HG03045 (cell line): Measurements from ENCODE around the gene ZNF362.
A peak's percentile ranks its signal among the peaks of the same experiment; 100 is the strongest.
"Not testable (repeated sequence)": the region's sequence is repeated elsewhere in the genome, so short reads cannot be mapped to it uniquely, and the experiment has no call there.

Experiments
- ATAC-seq: cut with Tn5 transposase; IDR thresholded peaks from one replicate; pipeline ENCODE4 v1.9.1; 2021; ENCODE audit warnings: mild to moderate bottlenecking, moderate library complexity; ENCODE audit not compliant: unreplicated experiment

ZNF362 gene, protein sequence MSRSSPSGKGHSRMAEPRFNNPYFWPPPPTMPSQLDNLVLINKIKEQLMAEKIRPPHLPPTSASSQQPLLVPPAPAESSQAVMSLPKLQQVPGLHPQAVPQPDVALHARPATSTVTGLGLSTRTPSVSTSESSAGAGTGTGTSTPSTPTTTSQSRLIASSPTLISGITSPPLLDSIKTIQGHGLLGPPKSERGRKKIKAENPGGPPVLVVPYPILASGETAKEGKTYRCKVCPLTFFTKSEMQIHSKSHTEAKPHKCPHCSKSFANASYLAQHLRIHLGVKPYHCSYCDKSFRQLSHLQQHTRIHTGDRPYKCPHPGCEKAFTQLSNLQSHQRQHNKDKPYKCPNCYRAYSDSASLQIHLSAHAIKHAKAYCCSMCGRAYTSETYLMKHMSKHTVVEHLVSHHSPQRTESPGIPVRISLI

DNA sequence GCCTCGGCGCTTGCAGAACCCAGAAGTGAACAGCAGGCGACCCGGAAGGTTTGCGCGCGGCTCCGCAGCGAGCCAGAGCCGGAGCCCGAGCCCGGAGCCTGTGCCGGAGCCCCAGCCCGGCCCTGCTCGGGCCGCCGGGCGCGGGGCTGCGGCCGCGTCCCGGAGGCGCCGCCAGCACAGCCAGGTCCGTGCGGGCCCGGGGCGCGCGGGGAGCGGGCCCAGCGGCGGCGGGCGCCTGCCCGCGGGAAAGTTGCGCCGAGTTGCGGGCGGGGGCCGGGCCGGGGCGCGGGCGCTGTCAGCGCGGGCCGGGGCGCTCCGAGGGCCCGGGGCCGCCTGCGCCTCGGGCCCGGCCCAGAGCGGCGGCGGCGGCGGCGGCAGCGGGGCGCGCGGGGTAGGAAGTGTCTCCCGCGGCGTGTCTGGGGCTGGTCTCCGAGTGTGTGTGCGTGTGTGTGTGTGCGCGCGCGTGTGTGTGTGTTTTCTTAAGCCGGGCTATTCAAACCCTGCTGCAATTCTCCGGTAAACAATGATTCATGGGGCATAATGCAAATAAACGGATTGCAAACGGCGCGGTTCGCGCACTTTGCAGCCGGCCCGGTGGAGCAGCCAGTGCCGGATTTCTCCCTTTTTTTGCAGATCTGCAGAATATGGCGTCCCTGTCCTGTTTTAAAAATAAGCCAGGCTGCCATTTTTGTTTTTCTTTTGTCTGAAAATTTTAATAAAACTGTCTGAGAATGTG lies at the start of gene ZNF362:
ZNF362 (plus strand) TSS at position 22 of the 736 bp plus-strand sequence. CDS start 14,083 bp downstream, outside the sequence.
- peak; percentile 50 for ATAC-seq

DNA sequence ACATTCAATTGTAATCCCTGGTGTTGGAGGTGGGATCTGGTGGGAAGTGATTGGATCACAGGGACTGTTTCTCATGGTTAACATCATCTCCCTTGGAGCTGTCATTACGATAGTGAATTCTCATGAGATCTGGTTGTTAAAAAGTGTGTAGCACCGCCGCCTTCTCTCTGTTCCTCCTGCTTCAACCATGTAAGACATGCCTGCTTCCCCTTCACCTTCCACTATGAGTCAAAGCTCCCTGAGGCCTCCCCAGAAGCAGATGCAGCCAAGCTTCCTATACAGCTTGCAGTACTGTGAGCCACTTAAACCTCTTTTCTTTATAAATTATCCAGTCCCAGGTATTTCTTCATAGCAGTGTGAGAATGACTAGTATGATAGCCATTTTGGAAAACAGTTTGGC lies 44.3 kb upstream of the ZNF362 start:
- ATAC-seq: no peak

DNA sequence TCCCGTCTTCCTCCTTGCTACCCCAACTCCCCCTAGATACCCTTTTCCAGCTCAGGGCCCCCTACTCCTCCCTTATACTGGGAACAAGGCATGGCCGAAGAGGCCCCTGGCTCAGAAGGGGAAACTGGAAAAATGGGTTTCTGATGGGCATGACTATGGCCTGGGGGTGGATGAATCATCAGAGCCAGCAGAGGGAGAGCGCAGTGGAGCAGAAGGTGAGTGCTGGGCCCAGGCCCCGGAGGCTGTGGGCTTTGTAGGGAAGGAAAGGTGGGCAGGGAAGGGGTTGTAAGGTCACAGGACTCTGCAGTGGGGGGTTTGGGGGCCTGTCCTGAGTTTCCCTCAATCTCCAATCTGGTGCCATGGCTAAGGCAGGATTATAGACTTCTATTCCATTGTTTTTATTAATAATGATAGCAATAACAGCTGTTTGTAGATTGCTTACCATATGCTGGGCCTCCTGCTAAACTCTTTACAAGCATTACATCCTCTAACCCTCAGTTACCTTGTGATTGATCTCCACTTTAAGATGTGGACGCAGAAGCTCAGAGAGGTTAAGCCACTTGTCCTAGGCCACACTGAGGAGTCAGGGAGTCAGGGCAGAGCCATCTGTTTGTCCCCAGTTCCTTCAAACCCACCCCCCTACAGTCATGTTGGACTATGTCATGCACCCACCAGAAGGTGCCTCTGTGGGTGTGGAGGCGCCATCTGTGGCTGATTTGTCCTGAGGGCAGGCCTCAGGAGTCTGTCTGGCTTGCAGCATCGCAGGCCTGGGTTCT lies 36.2 kb upstream of the ZNF362 start:
- no peak for ATAC-seq

DNA sequence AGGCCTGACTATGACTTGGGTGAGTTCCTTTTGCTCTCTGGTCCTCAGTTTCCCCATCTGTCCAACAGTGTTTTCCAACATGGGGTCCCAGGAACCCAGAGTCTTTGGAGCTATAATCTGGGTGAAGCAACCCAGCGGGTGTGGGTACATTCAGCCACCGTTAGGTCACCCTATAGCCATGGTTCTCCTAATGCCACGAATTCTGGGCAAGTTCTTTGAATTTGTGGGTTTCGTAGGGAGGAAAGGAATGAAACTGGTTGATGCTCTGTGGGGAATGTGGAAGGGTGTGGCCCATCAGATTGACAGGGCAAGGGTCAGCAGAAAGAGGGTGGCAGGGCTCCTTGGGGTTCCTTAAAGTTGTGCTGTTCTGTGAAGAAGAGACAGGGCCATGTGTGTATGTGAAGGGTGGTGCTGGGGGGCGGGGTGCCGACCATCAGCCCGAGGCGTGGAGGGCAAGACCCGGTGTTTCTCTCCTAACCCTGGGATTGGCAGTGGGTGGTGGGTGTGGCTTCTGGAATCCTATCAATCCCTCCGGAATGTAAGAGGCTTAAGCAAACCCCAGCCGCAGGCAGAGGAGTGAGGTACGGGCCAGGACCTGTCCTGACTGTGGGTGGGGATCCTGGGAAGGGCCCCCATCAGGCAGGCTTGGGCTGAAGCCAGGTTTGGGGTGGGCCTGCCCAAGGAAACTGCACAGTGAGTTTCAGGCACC lies 35.5 kb upstream of the ZNF362 start:
- no peak for ATAC-seq

DNA sequence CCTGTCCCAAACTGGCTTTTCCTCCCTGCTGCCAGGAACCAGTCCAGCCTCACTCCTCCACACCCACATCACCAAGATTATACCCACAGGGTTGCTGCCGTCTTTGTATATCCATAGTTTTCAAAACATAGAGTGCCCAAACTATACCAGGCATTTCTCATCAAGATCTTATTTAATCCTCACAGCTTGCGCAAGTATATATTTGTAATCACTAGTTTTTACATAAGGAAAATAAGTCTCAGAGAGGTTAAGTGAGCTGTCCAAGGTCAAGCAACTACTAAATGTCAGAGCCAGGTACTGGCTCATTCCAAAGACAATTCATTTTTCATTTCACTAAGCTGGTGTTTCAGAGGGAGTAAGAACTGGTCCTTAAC lies 34.9 kb upstream of the ZNF362 start:
- no peak for ATAC-seq

DNA sequence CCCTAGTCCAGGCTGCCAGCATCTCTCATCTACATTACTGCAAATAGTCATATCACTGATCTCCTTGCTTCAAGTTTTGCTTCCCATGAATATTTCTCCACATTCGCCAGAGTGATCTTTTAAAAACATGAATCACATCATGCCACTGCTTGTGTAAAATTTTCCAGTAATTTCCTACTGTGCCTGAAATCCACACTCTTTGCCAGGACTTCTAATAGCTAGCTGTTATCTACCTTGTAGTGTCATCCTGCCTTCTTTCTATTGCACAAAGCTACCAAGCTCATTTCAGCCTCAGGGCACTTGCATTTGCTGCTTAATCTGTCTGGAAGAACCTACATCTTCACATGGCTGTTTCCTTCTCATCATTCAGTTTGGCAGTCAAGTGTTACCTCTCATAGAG lies 33.9 kb upstream of the ZNF362 start:
- no peak for ATAC-seq

DNA sequence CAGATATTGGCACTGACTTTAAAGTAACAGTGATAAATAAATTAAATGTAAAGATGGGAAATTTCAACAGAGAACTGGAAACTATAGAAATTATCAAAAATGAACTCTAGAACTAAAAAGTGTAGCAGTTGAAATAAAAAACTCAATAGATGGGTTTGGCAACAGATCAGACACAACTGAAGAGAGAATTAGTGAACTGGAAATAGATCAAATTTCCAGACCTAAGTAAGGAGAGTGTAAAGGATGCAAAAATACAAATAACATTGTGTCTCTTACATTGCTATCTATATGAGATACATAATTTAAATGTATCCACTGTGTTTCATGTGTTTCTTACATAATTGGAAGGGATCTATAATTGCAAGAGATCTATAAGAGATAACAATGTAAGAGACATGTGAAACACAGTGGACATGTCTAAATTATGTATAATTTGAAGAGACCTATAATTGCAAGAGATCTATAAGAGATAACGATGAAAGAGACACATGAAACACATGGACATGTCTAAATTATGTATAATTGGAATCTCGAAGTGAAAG lies 32.1 kb upstream of the ZNF362 start:
- no peak for ATAC-seq

DNA sequence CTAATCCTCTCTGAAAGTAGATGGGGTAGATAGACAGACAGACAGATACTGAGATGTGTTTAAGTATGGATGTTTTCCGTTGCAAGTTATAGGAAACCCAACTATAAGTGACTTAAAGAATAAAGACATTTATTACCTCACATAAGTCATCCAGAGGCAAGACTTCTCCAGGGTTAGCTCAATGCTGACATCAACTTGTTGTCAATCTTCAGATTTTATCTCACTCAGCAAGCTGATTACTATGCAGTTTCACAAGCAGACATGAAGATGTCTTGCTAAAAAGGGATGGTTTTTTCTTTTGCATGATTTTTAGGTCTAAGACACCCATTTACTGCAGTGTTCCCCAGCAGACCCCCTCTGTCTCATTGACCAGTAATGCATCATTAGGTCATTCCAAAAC lies 30.7 kb upstream of the ZNF362 start:
- no peak for ATAC-seq

DNA sequence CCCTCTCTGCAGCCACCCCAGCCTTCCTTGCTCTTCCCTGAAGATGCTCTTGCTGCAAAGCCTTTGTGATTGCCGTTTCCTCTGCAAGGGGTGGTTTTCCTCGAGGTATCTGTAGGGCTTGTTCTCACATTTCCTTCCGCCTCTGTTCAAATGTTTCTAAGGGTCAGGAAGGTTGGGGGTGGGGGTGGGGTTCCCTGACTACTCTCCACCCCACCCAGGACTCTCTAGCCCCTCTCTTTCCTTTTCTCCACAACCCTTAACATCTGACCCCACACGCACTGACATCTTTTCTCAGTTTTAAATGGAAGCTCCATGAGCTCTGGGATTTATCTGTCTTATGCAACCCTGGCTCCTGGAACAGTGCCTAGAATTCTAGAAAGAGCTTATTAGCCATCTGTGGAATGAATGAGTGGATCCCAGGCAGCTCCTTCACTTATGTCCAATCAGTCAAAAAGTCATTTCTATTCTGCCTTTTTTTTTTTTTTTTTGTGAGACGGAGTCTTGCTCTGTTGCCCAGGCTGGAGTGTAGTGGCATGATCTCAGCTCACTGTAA lies 27.3 kb upstream of the ZNF362 start:
- no peak for ATAC-seq

DNA sequence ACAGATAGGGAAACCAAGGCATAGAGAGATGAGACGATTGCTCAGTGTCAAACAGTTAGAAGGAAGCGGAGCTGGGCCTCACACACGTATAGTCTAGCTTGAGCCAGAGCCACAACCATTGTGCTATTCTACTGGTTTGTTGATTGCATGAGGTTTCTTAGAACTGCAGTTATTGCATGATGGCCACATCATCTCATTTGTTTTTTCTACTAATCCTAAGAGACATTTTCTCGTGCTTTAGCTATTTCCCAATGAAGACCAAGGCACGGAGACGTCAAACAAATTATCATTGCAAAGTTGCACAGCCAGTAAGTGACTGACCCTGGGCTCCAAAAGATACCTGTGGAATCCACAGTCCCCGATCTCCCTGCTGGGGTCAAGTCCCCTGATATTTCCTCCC lies 25.1 kb upstream of the ZNF362 start:
- ATAC-seq: no peak

DNA sequence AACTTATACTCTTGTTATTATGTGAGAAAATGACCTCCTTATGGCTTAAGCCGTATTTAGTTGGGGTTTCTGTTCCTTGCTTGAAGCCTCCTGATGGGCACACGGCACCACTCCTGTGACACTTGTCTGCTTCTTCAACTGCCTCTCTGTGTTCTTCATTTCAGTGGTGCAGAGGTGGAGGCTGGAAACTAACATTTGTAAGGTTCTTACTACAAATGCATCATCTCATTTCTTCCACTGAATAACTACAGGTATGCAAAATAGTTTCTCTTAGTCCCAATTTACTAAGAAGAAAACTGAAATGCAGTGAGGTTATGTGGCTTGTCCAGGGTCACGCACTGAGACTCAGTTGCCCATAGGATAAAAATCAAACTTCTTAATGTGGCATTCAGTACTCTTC lies 23.6 kb upstream of the ZNF362 start:
- no peak for ATAC-seq

DNA sequence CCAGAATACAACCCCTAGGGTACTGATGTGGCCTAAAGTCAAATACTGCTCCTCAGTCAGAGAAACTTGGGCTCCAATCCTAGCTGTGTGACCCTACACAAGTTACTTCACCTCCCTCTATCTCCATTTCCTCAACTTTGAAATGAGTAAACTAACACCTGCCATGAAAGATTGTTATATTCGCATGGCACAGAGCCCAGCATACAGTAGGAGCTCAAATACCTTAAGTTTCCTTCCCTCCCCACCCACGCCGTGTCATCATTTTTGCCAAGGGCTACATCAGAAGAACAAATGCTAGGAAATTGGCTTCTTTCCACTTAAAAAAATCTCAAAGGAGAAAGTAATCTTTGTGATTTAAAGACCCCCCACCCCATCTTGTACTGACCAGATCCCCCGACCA lies 22.2 kb upstream of the ZNF362 start:
- no peak for ATAC-seq

DNA sequence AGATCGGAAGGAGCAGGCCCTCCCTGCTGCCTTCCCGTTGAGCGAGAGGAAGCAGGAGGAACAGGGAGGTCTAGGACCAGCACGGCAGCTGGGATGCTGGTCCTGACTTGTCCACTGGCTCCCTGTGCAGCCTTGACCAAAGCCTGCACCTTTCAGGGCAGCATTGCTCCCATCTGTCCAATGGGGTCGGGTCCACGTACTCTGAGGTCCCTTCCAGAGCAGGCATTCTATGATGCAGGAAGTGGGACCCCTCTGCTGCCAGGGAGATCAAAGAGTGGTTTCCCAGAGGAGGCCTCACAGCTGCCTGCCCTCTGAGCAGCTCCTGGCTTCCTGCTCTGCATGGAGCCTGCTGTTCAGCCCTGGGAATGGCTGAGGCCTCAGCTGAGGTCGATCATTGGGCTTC lies 21.7 kb upstream of the ZNF362 start:
- no peak for ATAC-seq

DNA sequence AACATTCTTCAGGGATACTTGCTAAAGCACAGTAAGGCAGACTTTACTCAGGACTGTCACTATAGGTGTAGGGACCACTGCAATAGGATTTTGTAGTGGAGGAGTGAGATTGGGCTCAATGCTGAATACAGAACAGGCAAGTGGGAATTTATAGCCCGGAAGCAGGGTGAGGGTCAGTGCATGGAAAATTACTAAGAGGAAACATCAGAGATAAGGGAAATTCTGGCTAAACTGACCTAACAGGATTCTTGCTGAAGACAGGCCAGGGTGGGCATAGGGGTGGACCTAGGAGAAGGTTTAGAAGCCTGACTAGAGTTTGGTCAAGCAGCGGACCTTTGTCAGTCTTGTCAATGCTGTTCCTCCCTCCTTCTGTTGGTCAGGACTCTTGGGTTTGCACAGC lies 20.8 kb upstream of the ZNF362 start:
- ATAC-seq: no peak

DNA sequence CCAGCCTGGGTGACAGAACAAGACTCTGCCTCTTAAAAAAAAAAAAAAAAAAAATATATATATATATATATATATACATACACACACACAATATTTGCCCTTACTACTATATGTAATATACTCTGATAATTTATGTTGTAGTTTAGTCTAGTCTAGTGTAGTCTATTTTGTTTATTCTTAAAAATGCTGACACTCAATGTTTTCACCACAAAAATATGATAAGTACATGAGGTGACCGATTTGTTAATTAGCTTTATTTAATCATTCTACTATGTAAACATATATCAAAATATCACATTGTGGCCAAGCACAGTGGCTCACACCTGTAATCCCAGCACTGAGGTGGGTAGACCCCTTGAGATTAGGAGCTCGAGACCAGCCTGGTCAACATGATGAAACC lies 19.8 kb upstream of the ZNF362 start:
- ATAC-seq: no peak

DNA sequence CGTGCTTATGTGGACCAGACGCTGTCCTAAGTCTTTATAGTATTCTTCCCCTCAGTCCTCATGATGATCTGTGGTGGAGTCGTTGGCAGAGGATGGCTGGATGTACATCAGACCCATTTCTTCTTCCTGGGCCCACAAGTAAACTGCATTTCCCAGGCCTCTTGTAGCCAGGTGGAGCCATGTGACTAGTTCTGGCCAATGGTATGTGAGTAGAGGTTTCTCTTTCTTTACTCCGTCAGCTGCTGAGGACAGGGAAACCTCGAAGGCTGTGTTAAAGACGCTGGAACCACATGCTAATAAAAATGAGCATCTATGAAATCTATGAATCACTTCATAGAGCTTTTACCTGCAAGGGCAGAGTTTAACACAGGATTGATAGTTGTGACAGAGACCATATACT lies 18.7 kb upstream of the ZNF362 start:
- ATAC-seq: no peak

DNA sequence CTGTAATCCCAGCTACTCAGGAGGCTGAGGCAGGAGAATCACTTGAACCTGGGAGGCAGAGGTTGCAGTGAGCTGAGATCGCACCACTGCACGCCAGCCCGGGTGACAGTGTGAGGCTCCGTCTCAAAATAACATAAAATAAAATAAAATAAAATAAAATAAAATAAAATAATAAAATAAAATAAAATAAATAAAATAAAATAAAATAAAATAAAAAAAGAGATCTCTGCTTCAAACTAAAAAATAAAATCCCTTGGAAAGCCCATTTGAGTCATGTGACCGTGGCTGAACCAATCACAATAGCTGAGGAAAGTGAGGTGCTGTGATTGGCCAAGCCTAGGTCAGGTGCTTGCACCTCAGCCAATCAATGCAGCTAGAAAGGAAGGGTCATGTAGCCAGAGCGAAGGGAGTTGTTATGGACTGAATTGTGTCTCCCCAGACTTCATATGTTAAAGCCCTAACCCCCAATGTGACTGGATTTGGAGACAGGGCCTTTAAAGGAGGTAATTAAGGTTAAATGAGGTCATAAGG lies 18.0 kb upstream of the ZNF362 start:
- ATAC-seq: not testable (repeated sequence)

DNA sequence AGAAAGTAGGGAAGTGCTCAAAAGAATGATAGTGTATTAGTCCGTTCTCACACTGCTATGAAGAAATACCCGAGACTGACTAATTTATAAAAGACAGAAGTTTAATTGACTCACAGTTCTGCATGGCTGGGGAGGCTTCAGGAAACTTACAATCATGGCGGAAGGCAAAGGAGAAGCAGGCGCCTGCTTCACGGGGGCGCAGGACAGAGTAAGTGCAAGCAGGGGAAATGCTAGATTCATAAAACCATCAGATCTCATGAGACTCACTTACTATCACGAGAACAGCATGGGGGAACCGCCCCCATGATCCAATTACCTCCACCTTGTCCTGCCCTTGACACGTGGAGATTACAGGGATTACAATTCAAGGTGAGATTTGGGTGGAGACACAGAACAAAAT lies 16.9 kb upstream of the ZNF362 start:
- ATAC-seq: not testable (repeated sequence)

DNA sequence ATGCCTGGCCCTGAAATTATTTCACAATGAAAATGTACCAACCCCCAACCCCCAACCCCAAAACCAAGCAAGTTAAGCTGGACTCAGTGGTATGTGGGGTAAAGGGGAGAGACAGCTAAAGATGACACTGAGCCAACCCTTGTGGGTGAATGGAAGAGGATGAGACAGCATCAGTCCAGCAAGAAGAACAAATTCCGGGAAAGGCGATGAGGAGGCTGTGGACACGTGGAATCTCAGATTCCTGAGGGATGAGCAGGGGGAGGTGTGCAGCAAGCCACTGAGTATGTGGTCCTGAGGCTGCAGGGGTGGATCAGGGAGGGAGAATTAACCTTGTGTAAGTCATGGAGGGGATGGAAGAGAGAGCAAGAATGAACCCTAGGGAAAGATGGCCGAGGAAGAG lies 14.4 kb upstream of the ZNF362 start:
- ATAC-seq: no peak

DNA sequence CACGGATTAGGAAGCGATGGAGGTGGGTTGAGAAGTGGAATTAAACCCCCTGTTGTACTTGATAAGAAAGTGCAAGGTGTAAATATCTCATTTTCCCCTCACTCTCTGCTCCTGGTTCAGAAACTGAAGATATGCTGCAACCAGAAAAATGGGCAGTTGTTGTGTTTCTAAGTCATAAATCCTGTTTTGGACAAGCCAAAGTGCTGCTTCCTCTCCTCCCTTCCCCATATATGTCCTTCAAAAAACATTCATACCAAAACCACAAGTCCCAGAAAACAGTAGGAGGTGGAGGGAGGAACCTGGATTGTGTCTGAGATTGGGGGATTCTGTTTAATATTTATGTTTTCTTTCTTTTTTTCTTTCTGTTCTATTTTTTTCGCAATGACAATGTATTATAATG lies 13.6 kb upstream of the ZNF362 start:
- no peak for ATAC-seq
